Measurements from ENCODE around the gene VIPAS39.

The VIPAS39 gene

GRCh38 chr14:77406718-77407117 lies 50.7 kb downstream of the VIPAS39 start:
- no peak overlapping the region for H3K4me3 ChIP-seq (ENCODE audit: insufficient read depth, low read depth, low read length)
- H3K27me3 ChIP-seq (ENCODE audit: control insufficient read depth, insufficient read depth, low read length, poor library complexity, severe bottlenecking), result no peaks in the 10 kb centered on the region
- WGBS, 2 experiments, result 92 to 93% methylated on average over 6 of the region's 6 CpGs
- no peak overlapping the region for H3K27ac ChIP-seq (ENCODE audit: insufficient read depth, low read depth, low read length, poor library complexity, severe bottlenecking)
- no peaks in the 10 kb centered on the region for H3K36me3 ChIP-seq (ENCODE audit: control insufficient read depth, insufficient read depth, low read length)
- H3K9me3 ChIP-seq (ENCODE audit: control insufficient read depth, low read length), result no peaks in the 10 kb centered on the region
- H3K4me1 ChIP-seq (ENCODE audit: control insufficient read depth, insufficient read depth, low read length), result no peaks in the 10 kb centered on the region

- Histone ChIP-seq H3K4me1 (ENCODE audit: control insufficient read depth, insufficient read depth, low read length) (no peaks in the 10 kb centered on the region), H3K27ac (ENCODE audit: insufficient read depth, low read depth, low read length, poor library complexity, severe bottlenecking) (no peak overlapping the region), H3K4me3 (ENCODE audit: insufficient read depth, low read depth, low read length) (no peak overlapping the region), H3K27me3 (ENCODE audit: control insufficient read depth, insufficient read depth, low read length, poor library complexity, severe bottlenecking) (no peaks in the 10 kb centered on the region), H3K9me3 (ENCODE audit: control insufficient read depth, low read length) (no peaks in the 10 kb centered on the region), H3K36me3 (ENCODE audit: control insufficient read depth, insufficient read depth, low read length) (no peaks in the 10 kb centered on the region)
- 81 to 86% methylated on average over 2 to 3 of the region's 3 CpGs for WGBS, 2 experiments
Observed at GRCh38 chr14:77406086-77406485, 51.3 kb downstream of the VIPAS39 start.

- Histone ChIP-seq H3K4me1 (ENCODE audit: control insufficient read depth, insufficient read depth, low read length) (no peaks in the 10 kb centered on the region), H3K9me3 (ENCODE audit: control insufficient read depth, low read length) (no peaks in the 10 kb centered on the region), H3K4me3 (ENCODE audit: insufficient read depth, low read depth, low read length) (no peak overlapping the region), H3K27me3 (ENCODE audit: control insufficient read depth, insufficient read depth, low read length, poor library complexity, severe bottlenecking) (no peaks in the 10 kb centered on the region), H3K36me3 (ENCODE audit: control insufficient read depth, insufficient read depth, low read length) (no peaks in the 10 kb centered on the region), H3K27ac (ENCODE audit: insufficient read depth, low read depth, low read length, poor library complexity, severe bottlenecking) (no peak overlapping the region)
- 89 to 91% methylated on average over 3 of the region's 3 CpGs for WGBS, 2 experiments
Observed at GRCh38 chr14:77403768-77404167, 53.6 kb downstream of the VIPAS39 start.

- H3K27me3 ChIP-seq (ENCODE audit: control insufficient read depth, insufficient read depth, low read length, poor library complexity, severe bottlenecking), result no peaks in the 10 kb centered on the region
- H3K4me3 ChIP-seq (ENCODE audit: insufficient read depth, low read depth, low read length), result no peak overlapping the region
- H3K36me3 ChIP-seq (ENCODE audit: control insufficient read depth, insufficient read depth, low read length), result no peaks in the 10 kb centered on the region
- no peaks in the 10 kb centered on the region for H3K4me1 ChIP-seq (ENCODE audit: control insufficient read depth, insufficient read depth, low read length)
- H3K27ac ChIP-seq (ENCODE audit: insufficient read depth, low read depth, low read length, poor library complexity, severe bottlenecking), result no peak overlapping the region
- H3K9me3 ChIP-seq (ENCODE audit: control insufficient read depth, low read length), result no peaks in the 10 kb centered on the region
- WGBS, 2 experiments, result 82% methylated on average over 6 of the region's 6 CpGs
Observed at GRCh38 chr14:77400216-77400615, 57.2 kb downstream of the VIPAS39 start.

- 91 to 94% methylated on average over 4 of the region's 4 CpGs for WGBS, 2 experiments
Observed at GRCh38 chr14:77390188-77390587, 67.2 kb downstream of the VIPAS39 start.

GRCh38 chr14:77378701-77379100 lies 78.7 kb downstream of the VIPAS39 start:
- Histone ChIP-seq H3K4me1 (ENCODE audit: control insufficient read depth, insufficient read depth, low read length) (peaks cover 9% of the 10 kb centered on the region), H3K27me3 (ENCODE audit: control insufficient read depth, insufficient read depth, low read length, poor library complexity, severe bottlenecking) (no peaks in the 10 kb centered on the region), H3K36me3 (ENCODE audit: control insufficient read depth, insufficient read depth, low read length) (no peaks in the 10 kb centered on the region), H3K4me3 (ENCODE audit: insufficient read depth, low read depth, low read length) (no peak overlapping the region), H3K27ac (ENCODE audit: insufficient read depth, low read depth, low read length, poor library complexity, severe bottlenecking) (no peak overlapping the region), H3K9me3 (ENCODE audit: control insufficient read depth, low read length) (no peaks in the 10 kb centered on the region)
- 92 to 93% methylated on average over 6 of the region's 6 CpGs for WGBS, 2 experiments

More at GRCh38 chr14:77390188-77390587, 67.2 kb downstream of the VIPAS39 start:
- no peaks in the 10 kb centered on the region for H3K36me3 ChIP-seq (ENCODE audit: control insufficient read depth, insufficient read depth, low read length)
- no peak overlapping the region for H3K4me3 ChIP-seq (ENCODE audit: insufficient read depth, low read depth, low read length)
- H3K27me3 ChIP-seq (ENCODE audit: control insufficient read depth, insufficient read depth, low read length, poor library complexity, severe bottlenecking), result no peaks in the 10 kb centered on the region
- H3K4me1 ChIP-seq (ENCODE audit: control insufficient read depth, insufficient read depth, low read length), result no peaks in the 10 kb centered on the region
- no peak overlapping the region for H3K27ac ChIP-seq (ENCODE audit: insufficient read depth, low read depth, low read length, poor library complexity, severe bottlenecking)
- H3K9me3 ChIP-seq (ENCODE audit: control insufficient read depth, low read length), result no peaks in the 10 kb centered on the region

GRCh38 chr14:77377502-77377844 lies 79.9 kb downstream of the VIPAS39 start:
- Histone ChIP-seq H3K36me3 (ENCODE audit: control insufficient read depth, insufficient read depth, low read length) (no peaks in the 10 kb centered on the region), H3K9me3 (ENCODE audit: control insufficient read depth, low read length) (no peaks in the 10 kb centered on the region), H3K4me3 (ENCODE audit: insufficient read depth, low read depth, low read length) (peak overlapping the region; percentile 73), H3K27me3 (ENCODE audit: control insufficient read depth, insufficient read depth, low read length, poor library complexity, severe bottlenecking) (no peaks in the 10 kb centered on the region), H3K27ac (ENCODE audit: insufficient read depth, low read depth, low read length, poor library complexity, severe bottlenecking) (no peak overlapping the region), H3K4me1 (ENCODE audit: control insufficient read depth, insufficient read depth, low read length) (peaks cover 9% of the 10 kb centered on the region)
- 25% methylated on average over 10 of the region's 10 CpGs for WGBS, 2 experiments

GRCh38 chr14:77376771-77377501 lies 80.5 kb downstream of the VIPAS39 start, which contains the start of the genes SAMD15 and TMED8:
Gene SAMD15, plus strand, starts transcription at chr14:77377379. Its CDS starts 40 bp downstream, at chr14:77377419.
Gene TMED8, minus strand, starts transcription at chr14:77377094. Its CDS starts 41 bp downstream, at chr14:77377053.
- peak within 1 kb of the TSS; percentile 73 for H3K4me3 ChIP-seq (ENCODE audit: insufficient read depth, low read depth, low read length)
- H3K4me1 ChIP-seq (ENCODE audit: control insufficient read depth, insufficient read depth, low read length), result peaks cover 9% of the 10 kb centered on the region
- H3K9me3 ChIP-seq (ENCODE audit: control insufficient read depth, low read length), result no peaks in the 10 kb centered on the region
- WGBS, 2 experiments, result 0 to 1% methylated on average over 69 of the region's 69 CpGs
- peak within 1 kb of the TSS; percentile 85 for H3K27ac ChIP-seq (ENCODE audit: insufficient read depth, low read depth, low read length, poor library complexity, severe bottlenecking)
- H3K36me3 ChIP-seq (ENCODE audit: control insufficient read depth, insufficient read depth, low read length), result no peaks in the 10 kb centered on the region
- H3K27me3 ChIP-seq (ENCODE audit: control insufficient read depth, insufficient read depth, low read length, poor library complexity, severe bottlenecking), result no peaks in the 10 kb centered on the region

Data from ectodermal cell (in vitro differentiated cells).